ENCODE data around the gene DRG2. TPM values are rescaled to one million over a fixed set of nuclear protein-coding genes. Genes with fewer than 3 reads are reported as not detected.

The DRG2 gene
- total and polyA plus RNA-seq, 2 of the 4 experiments (the other 2 are of a cell fraction) = 43.6 to 45.1 TPM

DNA sequence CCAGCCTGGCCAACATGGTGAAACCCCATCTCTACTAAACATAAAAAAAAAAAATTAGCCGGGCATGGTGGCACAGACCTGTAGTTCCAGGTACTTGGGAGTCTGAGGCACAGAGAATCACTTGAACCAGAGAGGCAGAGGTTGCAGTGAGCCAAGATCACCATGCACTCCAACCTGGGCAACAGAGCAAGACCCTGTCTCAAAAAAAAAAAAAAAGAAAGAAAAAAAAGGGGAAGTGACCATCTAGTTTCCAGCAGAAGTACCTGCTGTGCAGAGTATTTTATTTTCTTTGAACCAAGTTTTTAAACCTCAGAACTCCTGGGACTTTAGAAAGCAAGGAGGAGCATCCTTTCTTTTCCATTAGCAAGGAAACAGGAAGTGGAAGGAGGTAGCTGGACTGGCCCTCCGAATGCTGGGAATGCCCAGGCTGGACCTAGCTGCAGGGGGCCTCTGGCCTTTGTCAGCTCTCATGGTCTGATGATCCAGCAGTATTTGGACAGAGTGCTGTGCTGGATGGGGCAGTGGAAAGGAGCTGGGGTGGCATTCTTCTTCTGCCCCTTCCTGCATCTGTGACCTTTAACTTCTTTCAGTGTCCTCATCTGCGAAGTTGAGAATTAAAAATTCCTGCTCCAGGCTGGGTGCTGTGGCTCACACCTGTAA lies 41.9 kb upstream of the DRG2 start:
- no peak overlapping the region for H3K4me2 ChIP-seq (ENCODE audit: low read depth, low read length)
- ATAC-seq (ENCODE audit: low read depth) = no peak
- peaks cover 13% of the 10 kb centered on the region for H3K36me3 ChIP-seq (ENCODE audit: control insufficient read depth, insufficient read depth, low read length)
- peaks cover 22 to 23% of the 10 kb centered on the region in 2 experiments for H3K79me1 ChIP-seq (ENCODE audit: low read depth in 1 of 2, low read length in 2 of 2)
- H2BK120ac ChIP-seq (ENCODE audit: low read depth, low read length) = no peak overlapping the region
- no peak overlapping the region for H4K5ac ChIP-seq (ENCODE audit: low read depth, low read length)
- no peaks in the 10 kb centered on the region for H3K27me3 ChIP-seq (ENCODE audit: control insufficient read depth, insufficient read depth, low read length)
- H2BK20ac ChIP-seq (ENCODE audit: low read depth, low read length) = no peak overlapping the region
- WGBS, 2 experiments (ENCODE audit: extremely low coverage in 2 of 2, insufficient read length in 1 of 2) = 90% methylated on average over 2 of the region's 3 CpGs; no CpG with 5 or more reads in 1 of the 2 experiments
- H2BK15ac ChIP-seq (ENCODE audit: low read depth, low read length) = no peak overlapping the region
- no peak overlapping the region for H3K56ac ChIP-seq (ENCODE audit: extremely low read depth, insufficient read depth, low read length)
- no peak for DNase-seq
- H4K91ac ChIP-seq (ENCODE audit: insufficient read depth, low read depth, low read length) = no peak overlapping the region
- no peak overlapping the region for H2AK9ac ChIP-seq (replicated peaks; ENCODE audit: low read depth, low read length, poor library complexity)
- dilution Hi-C loops (cut with HindIII; ENCODE audit: low sequenced_read_pairs, unreplicated experiment) (no loop called here), intact Hi-C loops (cut with micrococcal nuclease) (no loop called here), in situ Hi-C loops (cut with MboI; ENCODE audit: low sequenced_read_pairs) (no loop called here)
- no peak overlapping the region for H3K14ac ChIP-seq (replicated peaks; ENCODE audit: low read depth, low read length)
- H3K23ac ChIP-seq (ENCODE audit: low read depth, low read length) = no peak overlapping the region
- no TSS peak for BruUV-seq (replicated peaks)
- no peaks in the 10 kb centered on the region for H3K9me3 ChIP-seq (ENCODE audit: control insufficient read depth, insufficient read depth, low read length)
- no peak overlapping the region for H3K4me3 ChIP-seq (ENCODE audit: insufficient read depth, low read depth, low read length)
- no peak overlapping the region for H3K9ac ChIP-seq (ENCODE audit: low read depth, low read length)
- no peak overlapping the region for H2BK5ac ChIP-seq (ENCODE audit: low read depth, low read length, poor library complexity, severe bottlenecking)
- ChIA-PET CTCF (no interaction called here), POLR2A (ENCODE audit: unreplicated experiment) (no interaction called here)
- peaks cover 11% of the 10 kb centered on the region; the same call in 1 of the 2 replicates for H4K20me1 ChIP-seq (ENCODE audit: insufficient read depth, low read length)
- TF ChIP-seq RFX5 (IDR thresholded peaks at IDR 0.05; ENCODE audit: low read depth, low read length) (no peak), ELK1 (IDR thresholded peaks at IDR 0.05; ENCODE audit: borderline replicate concordance, low read depth, low read length) (no peak), NFE2L2 (IDR thresholded peaks at IDR 0.05; ENCODE audit: low read depth, low read length) (no peak)
- TF ChIP-seq, protein P1, sequence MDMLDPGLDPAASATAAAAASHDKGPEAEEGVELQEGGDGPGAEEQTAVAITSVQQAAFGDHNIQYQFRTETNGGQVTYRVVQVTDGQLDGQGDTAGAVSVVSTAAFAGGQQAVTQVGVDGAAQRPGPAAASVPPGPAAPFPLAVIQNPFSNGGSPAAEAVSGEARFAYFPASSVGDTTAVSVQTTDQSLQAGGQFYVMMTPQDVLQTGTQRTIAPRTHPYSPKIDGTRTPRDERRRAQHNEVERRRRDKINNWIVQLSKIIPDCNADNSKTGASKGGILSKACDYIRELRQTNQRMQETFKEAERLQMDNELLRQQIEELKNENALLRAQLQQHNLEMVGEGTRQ (IDR thresholded peaks at IDR 0.05; ENCODE audit: low read depth, low read length) = no peak
- H3K18ac ChIP-seq (ENCODE audit: low read depth, low read length) = no peak overlapping the region
- H2AFZ ChIP-seq (replicated peaks; ENCODE audit: low read length, poor library complexity) = no peak overlapping the region
- H3K4ac ChIP-seq (ENCODE audit: low read depth, low read length) = no peak overlapping the region
- no peak overlapping the region for H4K8ac ChIP-seq (ENCODE audit: low read depth in 2 of 2, low read length in 2 of 2)
- peaks cover 4% of the 10 kb centered on the region for H3K9me1 ChIP-seq (ENCODE audit: insufficient read depth, low read length)
- no peak overlapping the region for H2AK5ac ChIP-seq (ENCODE audit: low read depth, low read length)
- H3K27ac ChIP-seq (ENCODE audit: insufficient read depth, low read length) = no peak overlapping the region
- peaks cover 5% of the 10 kb centered on the region; the same call in 1 of the 2 replicates for H3K4me1 ChIP-seq (ENCODE audit: control insufficient read depth, insufficient read depth, low read length)

Measured in IMR-90 (cell line).